ENCODE results near the gene HAPLN2. TPM values are rescaled to one million over a fixed set of nuclear protein-coding genes. Genes with fewer than 3 reads are reported as not detected.
A peak's percentile ranks its signal among the peaks of the same experiment; 100 is the strongest.

The HAPLN2 gene
- total and polyA plus RNA-seq, 2 of the 4 experiments (the other 2 are of a cell fraction): not detected

- H2AK5ac ChIP-seq (ENCODE audit: low read depth, low read length): no peak overlapping the region
- no peak overlapping the region for H3K27ac ChIP-seq (ENCODE audit: insufficient read depth, low read length)
- H4K5ac ChIP-seq (ENCODE audit: low read depth, low read length): no peak overlapping the region
- no peak overlapping the region for H2AK9ac ChIP-seq (replicated peaks; ENCODE audit: low read depth, low read length, poor library complexity)
- no peak overlapping the region for H3K9ac ChIP-seq (ENCODE audit: low read depth, low read length)
- H3K9me3 ChIP-seq (ENCODE audit: control insufficient read depth, insufficient read depth, low read length): no peaks in the 10 kb centered on the region
- ChIA-PET CTCF (no interaction called here), POLR2A (ENCODE audit: unreplicated experiment) (interaction anchor here (0.7 kb wide), 1 partner anchor 38 kb away, joined by 14 read pairs; no protein-coding TSS in a partner anchor)
- TF ChIP-seq RAD21 (IDR thresholded peaks at IDR 0.05; ENCODE audit: low read length) (no peak), CTCF (conservative IDR thresholded peaks at IDR 0.05; ENCODE audit: low read depth, low read length) (peak; percentile 14; the same call in 1 of the 2 replicates)
- peaks cover 30% of the 10 kb centered on the region for H3K36me3 ChIP-seq (ENCODE audit: control insufficient read depth, insufficient read depth, low read length)
- no peak overlapping the region for H3K14ac ChIP-seq (replicated peaks; ENCODE audit: low read depth, low read length)
- H3K27me3 ChIP-seq (ENCODE audit: control insufficient read depth, insufficient read depth, low read length): no peaks in the 10 kb centered on the region
- no peak overlapping the region for H4K8ac ChIP-seq (ENCODE audit: low read depth in 2 of 2, low read length in 2 of 2)
- in situ Hi-C loops (cut with MboI; ENCODE audit: low sequenced_read_pairs) (no loop called here), dilution Hi-C loops (cut with HindIII; ENCODE audit: low sequenced_read_pairs, unreplicated experiment) (no loop called here), intact Hi-C loops (cut with micrococcal nuclease) (loop anchor here (2.0 kb wide), 1 partner anchor 143 kb away; no protein-coding TSS in a partner anchor)
- no peak overlapping the region for H2BK120ac ChIP-seq (ENCODE audit: low read depth, low read length)
- H4K91ac ChIP-seq (ENCODE audit: insufficient read depth, low read depth, low read length): no peak overlapping the region
- no peak overlapping the region for H2AFZ ChIP-seq (replicated peaks; ENCODE audit: low read length, poor library complexity)
- no peak overlapping the region for H3K4me2 ChIP-seq (ENCODE audit: low read depth, low read length)
- H3K79me1 ChIP-seq (ENCODE audit: low read depth in 1 of 2, low read length in 2 of 2): peaks cover 16 to 57% of the 10 kb centered on the region in 2 experiments; a peak in 3 of 4 replicates
- H3K56ac ChIP-seq (ENCODE audit: extremely low read depth, insufficient read depth, low read length): no peak overlapping the region
- 0 out of 2 replicates have a peak, but pooled peaks cover 4% of the 10 kb centered on the region for H3K4me1 ChIP-seq (ENCODE audit: control insufficient read depth, insufficient read depth, low read length)
- H2BK15ac ChIP-seq (ENCODE audit: low read depth, low read length): no peak overlapping the region
- peaks cover 14% of the 10 kb centered on the region for H3K9me1 ChIP-seq (ENCODE audit: insufficient read depth, low read length)
- no peak overlapping the region for H2BK20ac ChIP-seq (ENCODE audit: low read depth, low read length)
- DNase-seq (no peak), ATAC-seq (ENCODE audit: low read depth) (no peak)
- no TSS peak for BruUV-seq (replicated peaks)
- no CpG with 5 or more reads among the region's 3 CpGs for WGBS, 2 experiments (ENCODE audit: extremely low coverage in 2 of 2, insufficient read length in 1 of 2)
- H4K20me1 ChIP-seq (ENCODE audit: insufficient read depth, low read length): no peaks in the 10 kb centered on the region
- no peak overlapping the region for H2BK5ac ChIP-seq (ENCODE audit: low read depth, low read length, poor library complexity, severe bottlenecking)
- no peak overlapping the region for H3K18ac ChIP-seq (ENCODE audit: low read depth, low read length)
- H3K4ac ChIP-seq (ENCODE audit: low read depth, low read length): no peak overlapping the region
- H3K23ac ChIP-seq (ENCODE audit: low read depth, low read length): no peak overlapping the region
- H3K4me3 ChIP-seq (ENCODE audit: insufficient read depth, low read depth, low read length): no peak overlapping the region
Observed at GRCh38 chr1:156599811-156600210, 19.4 kb upstream of the HAPLN2 start.

All from IMR-90 (cell line).